Activated CD4-positive, alpha-beta memory T cell treated with anti-CD3 and anti-CD28 coated beads for 36 hours (primary cell): ENCODE data around the gene VWA2. TPM values are rescaled to one million over a fixed set of nuclear protein-coding genes. Genes with fewer than 3 reads are reported as not detected.

ENCODE experiments used
- CTCF ChIA-PET: fragments of 350-600 bp; sonication (Branson Sonifier 250); formaldehyde crosslinking; loops from one replicate; lab custom pipeline; 2021; ENCODE audit warnings: antibody characterized with exemption, inconsistent platforms; lab: Charles Lee
- POLR2A ChIA-PET: fragments of 350-600 bp; sonication (Branson Sonifier 250); formaldehyde crosslinking; loops from one replicate; lab custom pipeline; 2021; ENCODE audit warnings: antibody characterized with exemption; lab: Charles Lee
- DNase-seq: peaks from one replicate; pipeline ENCODE4 v3.0.0-alpha.2; 2020
- H3K27ac Mint-ChIP-seq: one replicate; pipeline ENCODE4 v1.8.0; 2021; ENCODE audit warnings: mixed read lengths
- H3K27me3 Mint-ChIP-seq: one replicate; pipeline ENCODE4 v1.8.0; 2021; ENCODE audit warnings: mixed read lengths
- H3K36me3 Mint-ChIP-seq: one replicate; pipeline ENCODE4 v1.8.0; 2021; ENCODE audit warnings: mixed read lengths
- H3K4me1 Mint-ChIP-seq: one replicate; pipeline ENCODE4 v1.8.0; 2021; ENCODE audit warnings: low read depth, mixed read lengths
- H3K4me3 Mint-ChIP-seq: one replicate; pipeline ENCODE4 v1.8.0; 2021; ENCODE audit warnings: mild to moderate bottlenecking, mixed read lengths
- H3K9me3 Mint-ChIP-seq: one replicate; pipeline ENCODE4 v1.8.0; 2021; ENCODE audit warnings: mixed read lengths
- intact Hi-C: fragments of 100-400 bp; cut with micrococcal nuclease; formaldehyde crosslinking; loops from one replicate; pipeline ENCODE4 v1.15.1; 2023
- total RNA-seq, 2 experiments: library from RNA; stranded (reverse); gene quantifications; one replicate each; pipeline ENCODE4 v1.2.3, GENCODE V29; 2021

VWA2 gene
- total RNA-seq, 2 experiments from 2014 or later: 0.07 TPM; not detected in 1

DNA sequence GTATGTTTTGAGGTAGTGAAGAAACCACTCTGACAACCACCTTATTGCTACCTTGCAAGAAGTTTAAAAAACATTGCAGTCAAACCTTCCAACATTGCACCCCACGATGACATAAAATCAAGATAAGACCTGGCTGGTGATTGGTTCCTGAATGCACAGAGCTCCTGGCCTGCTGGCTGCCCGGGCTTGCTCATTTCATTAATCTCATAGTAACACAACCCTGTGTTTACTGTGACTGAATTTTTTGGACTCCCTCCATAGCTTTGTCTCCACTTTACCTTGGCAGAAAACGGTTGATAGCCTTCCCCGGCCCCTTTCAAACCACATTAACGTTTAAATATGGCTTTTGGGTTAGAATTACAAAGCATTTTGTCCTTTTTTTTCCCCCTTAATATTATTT is 27.5 kb downstream of the VWA2 start:
- H3K4me1 Mint-ChIP-seq: no peaks in the 10 kb centered on the region
- H3K4me3 Mint-ChIP-seq: no peak overlapping the region
- DNase-seq: no peak
- ChIA-PET POLR2A (no interaction called here), CTCF (interaction anchor here (1.7 kb wide), 1 partner anchor 37 kb away, joined by 3 read pairs; no protein-coding TSS in a partner anchor)
- H3K27me3 Mint-ChIP-seq: peaks cover 7% of the 10 kb centered on the region
- H3K9me3 Mint-ChIP-seq: no peaks in the 10 kb centered on the region
- no peak overlapping the region for H3K27ac Mint-ChIP-seq
- no peaks in the 10 kb centered on the region for H3K36me3 Mint-ChIP-seq
- intact Hi-C loops: no loop called here

DNA sequence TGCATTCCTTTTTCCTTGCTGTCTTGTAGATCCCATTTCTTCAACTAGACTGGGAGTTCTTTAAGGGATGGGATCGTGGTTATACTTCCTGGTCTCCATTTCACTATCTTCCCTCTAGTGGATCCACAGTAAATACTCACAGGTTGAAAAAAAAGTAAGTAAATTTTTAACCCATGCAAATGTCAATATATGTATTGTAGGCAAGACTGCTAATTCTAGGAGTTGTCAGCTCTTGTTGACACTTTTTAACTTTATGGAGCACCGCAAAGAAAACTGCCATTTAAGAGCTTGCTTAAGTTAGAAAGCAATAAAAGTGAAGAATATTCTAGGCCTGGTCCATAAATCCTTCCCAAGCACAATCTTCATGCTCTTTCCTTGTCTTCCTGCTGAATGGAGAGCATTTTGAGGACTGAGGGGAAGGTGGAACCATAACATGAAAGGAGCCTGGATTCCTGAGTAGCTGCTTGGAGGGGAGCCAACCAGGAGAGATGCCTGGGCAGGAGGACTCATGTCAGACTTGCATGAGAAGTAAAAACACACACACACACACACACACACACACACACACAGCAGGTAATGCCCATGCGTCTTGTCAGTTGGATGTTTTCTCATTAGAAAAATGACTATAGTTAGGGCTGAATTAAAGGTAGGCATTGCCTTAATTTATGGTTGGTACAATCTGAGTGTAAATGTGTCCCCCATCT is 32.2 kb downstream of the VWA2 start:
- Mint-ChIP-seq H3K4me3 (no peak overlapping the region), H3K4me1 (no peaks in the 10 kb centered on the region), H3K27me3 (peaks cover 13% of the 10 kb centered on the region), H3K27ac (no peak overlapping the region), H3K36me3 (no peaks in the 10 kb centered on the region), H3K9me3 (no peaks in the 10 kb centered on the region)
- ChIA-PET POLR2A (interaction anchor here (0.6 kb wide), 1 partner anchor 399 kb away, joined by 3 read pairs; no protein-coding TSS in a partner anchor), CTCF (no interaction called here)
- DNase-seq: no peak
- intact Hi-C loops: no loop called here

DNA sequence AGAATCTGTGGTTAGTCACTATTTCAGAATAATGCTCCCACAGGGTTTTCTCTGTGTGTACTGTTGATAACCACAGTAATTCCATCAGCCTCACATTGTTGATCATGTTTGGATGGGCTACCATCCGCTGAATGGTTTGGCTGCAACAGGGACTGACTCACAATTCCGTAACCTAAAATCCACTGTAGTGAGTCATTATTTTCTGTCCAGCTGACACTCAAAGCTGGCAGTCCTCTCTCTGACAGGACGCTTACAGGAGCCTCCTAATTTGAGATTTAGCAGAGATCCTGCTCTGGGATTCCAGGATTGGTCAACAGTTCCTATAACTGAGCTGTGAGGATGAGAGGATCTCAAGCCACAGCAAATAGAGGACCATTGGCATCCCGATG is 32.7 kb downstream of the VWA2 start:
- POLR2A ChIA-PET: no interaction called here
- CTCF ChIA-PET: no interaction called here
- no peak overlapping the region for H3K27ac Mint-ChIP-seq
- peaks cover 10% of the 10 kb centered on the region for H3K27me3 Mint-ChIP-seq
- no peak overlapping the region for H3K4me3 Mint-ChIP-seq
- H3K9me3 Mint-ChIP-seq: no peaks in the 10 kb centered on the region
- DNase-seq: no peak
- no peaks in the 10 kb centered on the region for H3K36me3 Mint-ChIP-seq
- intact Hi-C loops: no loop called here
- no peaks in the 10 kb centered on the region for H3K4me1 Mint-ChIP-seq

DNA sequence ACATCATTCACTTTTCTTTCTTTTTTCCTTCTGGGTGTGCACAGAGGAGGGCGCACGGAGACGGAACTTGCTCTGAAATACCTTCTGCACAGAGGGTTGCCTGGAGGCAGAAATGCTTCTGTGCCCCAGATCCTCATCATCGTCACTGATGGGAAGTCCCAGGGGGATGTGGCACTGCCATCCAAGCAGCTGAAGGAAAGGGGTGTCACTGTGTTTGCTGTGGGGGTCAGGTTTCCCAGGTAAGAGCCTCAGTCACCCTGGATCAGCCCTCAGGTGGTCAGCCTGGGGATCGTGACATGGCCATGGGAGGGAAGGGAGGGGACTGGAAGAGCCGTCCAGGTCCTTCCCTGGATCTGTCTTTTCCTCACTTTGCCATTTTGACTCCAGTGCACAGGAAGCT is 33.6 kb downstream of the VWA2 start:
- POLR2A ChIA-PET: no interaction called here
- no peaks in the 10 kb centered on the region for H3K9me3 Mint-ChIP-seq
- DNase-seq: no peak
- H3K27me3 Mint-ChIP-seq: peaks cover 13% of the 10 kb centered on the region
- intact Hi-C loops: no loop called here
- H3K27ac Mint-ChIP-seq: no peak overlapping the region
- CTCF ChIA-PET: interaction anchor here (0.6 kb wide), 1 partner anchor 129 kb away, joined by 3 read pairs; no protein-coding TSS in a partner anchor
- H3K36me3 Mint-ChIP-seq: no peaks in the 10 kb centered on the region
- no peaks in the 10 kb centered on the region for H3K4me1 Mint-ChIP-seq
- H3K4me3 Mint-ChIP-seq: no peak overlapping the region

DNA sequence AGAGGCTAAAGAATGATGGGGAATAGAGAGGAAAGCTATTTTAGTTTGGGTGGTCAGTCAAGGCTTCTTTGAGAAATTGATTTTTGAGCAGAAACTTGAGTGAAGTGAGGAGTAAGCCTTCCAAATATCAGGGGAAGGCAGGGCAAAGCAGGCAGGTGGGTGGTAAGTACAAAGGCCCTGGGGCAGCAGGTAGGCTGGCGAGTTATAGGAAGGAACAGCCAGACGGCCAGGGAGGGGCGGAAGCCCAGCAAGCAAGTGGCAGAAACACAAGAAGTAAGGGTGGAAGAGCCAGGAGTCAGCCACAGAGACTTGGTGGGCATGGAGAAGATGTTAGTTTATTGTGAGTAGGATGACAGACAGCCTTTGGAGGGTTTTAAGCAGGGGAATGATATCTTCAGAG is 34.9 kb downstream of the VWA2 start:
- Mint-ChIP-seq H3K9me3 (no peaks in the 10 kb centered on the region), H3K4me1 (no peaks in the 10 kb centered on the region), H3K27me3 (peaks cover 19% of the 10 kb centered on the region), H3K36me3 (no peaks in the 10 kb centered on the region), H3K4me3 (no peak overlapping the region), H3K27ac (no peak overlapping the region)
- CTCF ChIA-PET: no interaction called here
- DNase-seq: no peak
- intact Hi-C loops: no loop called here
- POLR2A ChIA-PET: no interaction called here

DNA sequence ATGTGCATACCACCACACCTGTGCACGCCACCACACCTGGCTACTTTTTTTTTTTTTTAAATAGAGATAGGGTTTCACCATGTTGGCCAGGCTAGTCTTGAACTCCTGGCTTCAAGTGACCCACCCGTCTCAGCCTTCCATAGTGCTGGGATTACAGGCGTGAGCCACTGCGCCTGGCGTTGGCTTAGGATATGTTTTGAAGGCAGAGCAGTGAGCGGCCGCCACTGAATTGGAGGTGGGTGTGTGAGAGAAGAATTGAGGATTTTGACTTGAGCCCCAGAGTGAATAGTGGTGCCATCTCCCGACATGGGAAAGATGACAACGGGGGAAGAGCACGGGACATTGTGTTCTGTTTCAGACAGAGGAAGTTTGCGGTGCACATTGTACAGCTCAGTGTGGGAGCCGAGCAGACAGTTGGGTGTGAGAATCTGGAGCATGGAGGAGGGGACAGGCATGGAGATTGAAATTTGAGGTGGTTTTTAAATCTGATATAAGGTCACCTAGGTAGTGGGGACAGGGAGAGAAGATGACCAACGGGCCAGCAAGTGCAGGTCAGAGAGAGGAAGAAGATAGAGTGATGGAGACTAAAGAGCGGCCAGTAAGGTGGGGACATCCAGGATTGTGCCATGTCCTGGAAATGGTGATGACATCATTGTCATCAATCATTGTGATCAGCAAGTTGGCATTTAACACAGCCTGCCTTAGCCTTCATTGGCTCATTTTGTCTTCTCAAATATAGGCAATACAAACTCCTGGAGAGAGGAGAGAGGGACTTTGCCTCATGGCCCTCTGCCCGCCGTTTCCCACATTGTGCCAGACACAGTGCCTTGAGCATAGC is 35.8 kb downstream of the VWA2 start:
- no peaks in the 10 kb centered on the region for H3K36me3 Mint-ChIP-seq
- peaks cover 19% of the 10 kb centered on the region for H3K27me3 Mint-ChIP-seq
- intact Hi-C loops: no loop called here
- no peak for DNase-seq
- no peaks in the 10 kb centered on the region for H3K4me1 Mint-ChIP-seq
- ChIA-PET POLR2A (no interaction called here), CTCF (no interaction called here)
- no peak overlapping the region for H3K4me3 Mint-ChIP-seq
- no peaks in the 10 kb centered on the region for H3K9me3 Mint-ChIP-seq
- H3K27ac Mint-ChIP-seq: no peak overlapping the region

DNA sequence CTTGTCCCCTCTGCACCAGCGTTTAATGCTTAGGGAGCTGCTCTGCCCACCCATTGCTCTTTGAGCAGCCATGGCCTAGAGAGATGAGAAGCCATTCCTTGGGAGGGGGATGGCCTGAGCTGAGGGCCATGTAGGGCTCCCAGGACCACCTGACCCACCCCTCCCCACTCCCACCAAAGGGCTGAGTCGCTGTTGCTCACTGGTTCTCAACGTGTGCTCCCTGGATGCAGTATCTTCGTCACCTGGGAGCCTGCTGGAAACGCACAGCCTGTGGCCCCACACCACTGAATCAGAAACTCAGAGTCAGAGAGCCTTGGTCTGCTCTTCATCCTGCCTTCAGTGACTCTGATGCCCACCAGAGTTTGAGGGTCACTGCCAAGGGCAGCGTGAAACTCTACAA is 37.0 kb downstream of the VWA2 start:
- DNase-seq: no peak
- POLR2A ChIA-PET: no interaction called here
- no peaks in the 10 kb centered on the region for H3K36me3 Mint-ChIP-seq
- CTCF ChIA-PET: no interaction called here
- no peaks in the 10 kb centered on the region for H3K4me1 Mint-ChIP-seq
- peaks cover 15% of the 10 kb centered on the region for H3K27me3 Mint-ChIP-seq
- intact Hi-C loops: no loop called here
- H3K27ac Mint-ChIP-seq: no peak overlapping the region
- H3K9me3 Mint-ChIP-seq: no peaks in the 10 kb centered on the region
- H3K4me3 Mint-ChIP-seq: no peak overlapping the region

DNA sequence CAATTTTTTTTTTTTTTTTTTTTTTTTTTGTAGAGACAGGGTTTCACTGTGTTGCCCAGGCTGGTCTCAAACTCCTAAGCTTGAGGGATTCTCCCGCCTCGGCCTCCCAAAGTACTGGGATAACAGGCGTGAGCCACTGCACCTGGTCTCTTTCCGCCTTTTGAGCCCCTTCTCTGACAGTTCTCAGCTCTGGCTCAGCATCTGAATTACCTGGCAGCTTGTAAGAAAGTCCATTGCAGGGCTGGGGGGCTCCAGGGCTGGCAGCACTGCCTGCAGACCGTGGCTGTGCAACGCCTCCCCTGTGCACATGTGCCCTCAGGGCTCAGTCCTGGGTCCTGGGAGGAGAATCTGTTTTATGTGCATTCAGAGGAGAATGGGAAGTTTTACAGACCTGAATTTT is 37.6 kb downstream of the VWA2 start:
- POLR2A ChIA-PET: no interaction called here
- Mint-ChIP-seq H3K27ac (no peak overlapping the region), H3K36me3 (no peaks in the 10 kb centered on the region), H3K4me1 (no peaks in the 10 kb centered on the region), H3K27me3 (peaks cover 15% of the 10 kb centered on the region), H3K9me3 (no peaks in the 10 kb centered on the region), H3K4me3 (no peak overlapping the region)
- intact Hi-C loops: no loop called here
- DNase-seq: no peak
- CTCF ChIA-PET: interaction anchor here (1.2 kb wide), 1 partner anchor 27 kb away, joined by 5 read pairs; no protein-coding TSS in a partner anchor

DNA sequence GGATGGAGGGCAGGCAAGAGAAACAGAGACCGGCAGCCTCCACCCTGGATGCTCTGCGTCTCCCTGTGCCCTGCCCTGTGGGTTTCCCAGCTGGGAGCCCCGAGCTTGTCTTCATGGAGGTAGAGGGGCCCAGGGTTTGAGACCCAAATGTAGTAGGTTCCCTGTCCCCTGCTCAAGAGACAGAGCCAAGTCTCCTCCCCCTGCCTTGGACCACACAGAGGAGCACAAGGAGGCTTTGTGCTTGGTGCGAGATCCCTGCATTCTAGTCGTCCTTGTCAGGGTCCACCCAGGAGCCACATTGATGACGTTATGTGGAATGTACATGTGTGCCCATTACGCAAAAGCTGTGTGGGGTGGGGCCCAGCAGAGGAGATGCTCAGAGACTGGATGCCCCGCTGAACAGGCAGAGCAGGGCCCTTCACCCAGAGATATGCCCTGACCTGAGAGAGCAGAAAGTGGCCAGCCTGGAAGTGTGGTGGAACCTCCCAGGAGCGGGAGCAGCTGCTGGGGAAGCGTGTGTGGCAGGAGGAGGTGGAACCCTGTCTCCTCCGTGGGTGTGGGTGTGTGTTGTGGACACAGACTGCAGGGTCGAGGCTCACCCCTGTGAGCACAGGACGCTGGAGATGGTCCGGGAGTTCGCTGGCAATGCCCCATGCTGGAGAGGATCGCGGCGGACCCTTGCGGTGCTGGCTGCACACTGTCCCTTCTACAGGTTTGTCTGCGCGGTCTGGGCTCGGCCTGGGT is 39.3 kb downstream of the VWA2 start:
- CTCF ChIA-PET: no interaction called here
- no peak overlapping the region for H3K27ac Mint-ChIP-seq
- POLR2A ChIA-PET: no interaction called here
- H3K4me3 Mint-ChIP-seq: no peak overlapping the region
- no peaks in the 10 kb centered on the region for H3K4me1 Mint-ChIP-seq
- no peaks in the 10 kb centered on the region for H3K9me3 Mint-ChIP-seq
- no peak for DNase-seq
- H3K36me3 Mint-ChIP-seq: no peaks in the 10 kb centered on the region
- intact Hi-C loops: no loop called here
- H3K27me3 Mint-ChIP-seq: peaks cover 11% of the 10 kb centered on the region

DNA sequence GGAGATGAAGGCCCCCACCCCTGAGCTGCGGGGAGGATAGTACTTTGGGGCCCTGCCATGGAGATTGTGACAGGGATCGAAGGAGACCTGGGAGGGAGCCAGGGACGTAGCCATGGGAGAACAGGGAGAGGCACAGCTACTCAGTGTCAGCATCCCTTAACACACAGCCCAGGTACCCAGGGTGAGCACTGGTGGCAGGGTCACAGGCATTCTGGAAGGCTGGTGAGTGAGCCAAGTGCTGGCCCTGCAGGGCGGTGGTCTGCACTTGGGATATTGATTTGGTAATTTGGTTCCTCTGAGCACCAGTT is 39.8 kb downstream of the VWA2 start:
- intact Hi-C loops: no loop called here
- no peaks in the 10 kb centered on the region for H3K4me1 Mint-ChIP-seq
- CTCF ChIA-PET: no interaction called here
- H3K27ac Mint-ChIP-seq: no peak overlapping the region
- peaks cover 10% of the 10 kb centered on the region for H3K27me3 Mint-ChIP-seq
- POLR2A ChIA-PET: no interaction called here
- no peak overlapping the region for H3K4me3 Mint-ChIP-seq
- no peaks in the 10 kb centered on the region for H3K9me3 Mint-ChIP-seq
- no peak for DNase-seq
- no peaks in the 10 kb centered on the region for H3K36me3 Mint-ChIP-seq

DNA sequence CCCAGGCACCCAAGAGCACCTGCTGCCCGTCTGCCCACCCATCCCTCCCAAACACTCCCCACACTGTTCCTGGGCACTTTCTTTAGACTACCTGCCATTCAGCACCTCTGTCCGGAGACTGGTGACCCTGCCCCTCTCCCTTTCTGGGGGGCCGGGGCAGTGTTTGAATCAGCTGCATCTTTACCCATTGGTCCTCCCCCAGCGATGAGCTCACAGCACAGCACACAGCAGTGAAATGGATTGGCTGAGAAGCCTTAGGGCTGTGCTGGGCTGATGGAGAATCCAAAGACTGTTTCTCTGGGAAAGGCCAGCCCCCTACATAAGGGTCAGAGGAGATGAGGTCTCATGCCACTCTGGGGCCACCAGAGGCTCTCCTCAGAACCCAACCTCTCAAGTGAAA is 40.2 kb downstream of the VWA2 start:
- ChIA-PET CTCF (no interaction called here), POLR2A (no interaction called here)
- Mint-ChIP-seq H3K9me3 (no peaks in the 10 kb centered on the region), H3K27me3 (peaks cover 9% of the 10 kb centered on the region), H3K4me3 (no peak overlapping the region), H3K36me3 (no peaks in the 10 kb centered on the region), H3K4me1 (no peaks in the 10 kb centered on the region), H3K27ac (no peak overlapping the region)
- intact Hi-C loops: no loop called here
- DNase-seq: no peak

DNA sequence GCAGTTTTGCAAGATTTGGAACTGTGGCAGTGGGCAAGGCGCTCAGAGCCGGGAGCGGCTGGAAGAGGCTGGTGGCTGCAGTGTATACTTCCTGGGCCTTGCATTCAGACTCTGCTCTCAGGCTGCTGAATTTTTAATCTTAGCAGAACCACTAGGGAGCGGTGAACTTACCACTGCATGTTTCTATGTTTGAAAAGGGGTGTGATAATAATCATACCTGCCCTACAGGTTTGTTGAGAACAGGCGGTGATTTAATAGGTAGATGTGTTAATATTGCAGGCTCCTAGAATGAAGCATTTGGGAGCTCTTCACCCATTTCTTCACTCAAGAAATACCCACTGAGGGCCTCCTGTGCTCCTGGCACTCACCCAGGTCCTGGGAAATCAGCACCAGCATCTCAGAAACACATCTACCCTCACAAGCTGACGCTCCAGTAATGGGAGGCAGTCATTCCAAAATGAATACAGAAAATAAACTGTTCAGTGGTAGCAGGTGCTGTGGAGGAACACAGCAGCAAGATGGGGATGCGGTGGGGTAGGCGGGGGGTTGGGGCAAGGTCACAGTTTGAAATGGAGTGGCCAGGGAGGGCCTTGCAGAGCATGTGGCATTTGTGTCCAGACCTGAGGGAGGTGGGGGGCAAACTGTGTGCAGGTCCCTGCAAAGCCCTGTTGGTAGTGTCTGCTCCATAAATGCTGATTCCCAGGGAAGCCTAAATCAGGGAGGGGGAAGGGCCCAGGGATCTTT is 41.0 kb downstream of the VWA2 start:
- CTCF ChIA-PET: no interaction called here
- H3K4me1 Mint-ChIP-seq: no peaks in the 10 kb centered on the region
- no peak overlapping the region for H3K4me3 Mint-ChIP-seq
- POLR2A ChIA-PET: no interaction called here
- no peak overlapping the region for H3K27ac Mint-ChIP-seq
- H3K27me3 Mint-ChIP-seq: peaks cover 9% of the 10 kb centered on the region
- no peaks in the 10 kb centered on the region for H3K36me3 Mint-ChIP-seq
- intact Hi-C loops: no loop called here
- no peaks in the 10 kb centered on the region for H3K9me3 Mint-ChIP-seq
- no peak for DNase-seq
